Neural cell (in vitro differentiated cells): ENCODE results near the gene ARHGEF7. TPM values are rescaled to one million over a fixed set of nuclear protein-coding genes. Genes with fewer than 3 reads are reported as not detected.

Experiments used
- H2AFZ ChIP-seq: fragments of 200-600, 300-800 bp; sonication (generic), shearing (Covaris generic); 2 replicates; pipeline ENCODE4 v1.6.0; 2014; ENCODE audit warnings: low read depth, mild to moderate bottlenecking, antibody characterized with exemption, low read length, moderate library complexity
- H3F3A ChIP-seq: fragments of 200-600 bp; shearing (Covaris generic); 2 replicates; pipeline ENCODE4 v1.6.1; 2016; ENCODE audit warnings: mild to moderate bottlenecking, moderate library complexity, mixed read lengths, antibody characterized with exemption, low read length; ENCODE audit not compliant: insufficient read depth, poor library complexity, severe bottlenecking
- H3K27ac ChIP-seq: fragments of 200-600, 300-800 bp; sonication (generic), shearing (Covaris generic); 2 replicates; pipeline ENCODE4 v1.5.1; 2014; ENCODE audit warnings: mild to moderate bottlenecking, low read length, moderate library complexity
- H3K27me3 ChIP-seq: fragments of 300-800, 200-600 bp; sonication (generic), shearing (Covaris generic); 2 replicates; pipeline ENCODE4 v1.6.0; 2014; ENCODE audit warnings: mild to moderate bottlenecking, low read depth, low read length, moderate library complexity; ENCODE audit not compliant: insufficient read depth
- H3K36me3 ChIP-seq: fragments of 300-800, 200-600 bp; sonication (generic), shearing (Covaris generic); 2 replicates; pipeline ENCODE4 v1.5.1; 2014; ENCODE audit warnings: mild to moderate bottlenecking, antibody characterized with exemption, low read length, moderate library complexity; ENCODE audit not compliant: insufficient read depth
- H3K4me2 ChIP-seq: fragments of 300-800, 200-600 bp; sonication (generic), shearing (Covaris generic); 2 replicates; pipeline ENCODE4 v1.6.0; 2014; ENCODE audit warnings: mild to moderate bottlenecking, low read length
- H3K4me3 ChIP-seq: fragments of 300-800, 200-600 bp; sonication (generic), shearing (Covaris generic); 2 replicates; pipeline ENCODE4 v1.5.1; 2014; ENCODE audit warnings: mild to moderate bottlenecking, low read length, moderate library complexity
- H3K79me2 ChIP-seq: fragments of 200-600 bp; shearing (Covaris generic); replicated peaks from 2 replicates; pipeline ENCODE4 v1.6.0; 2014; ENCODE audit warnings: mild to moderate bottlenecking, low read length, moderate library complexity; ENCODE audit not compliant: insufficient read depth
- H3K9ac ChIP-seq: fragments of 300-800, 200-600 bp; sonication (generic), shearing (Covaris generic); 2 replicates; pipeline ENCODE4 v1.6.1; 2016; ENCODE audit warnings: mild to moderate bottlenecking, low read length, mixed read lengths
- H3K9me2 ChIP-seq: fragments of 200-600 bp; shearing (Covaris generic); 2 replicates; pipeline ENCODE4 v1.6.1; 2016; ENCODE audit warnings: mild to moderate bottlenecking, low read length, mixed read lengths; ENCODE audit not compliant: insufficient read depth
- H3K9me3 ChIP-seq: fragments of 200-600, 300-800 bp; sonication (generic), shearing (Covaris generic); 2 replicates; pipeline ENCODE4 v1.6.1; 2016; ENCODE audit warnings: mild to moderate bottlenecking, mixed run types, low read length, moderate library complexity, mixed read lengths
- H4K20me1 ChIP-seq: fragments of 200-600 bp; shearing (Covaris generic); 2 replicates; pipeline ENCODE4 v1.6.1; 2016; ENCODE audit warnings: mild to moderate bottlenecking, mixed run types; ENCODE audit not compliant: insufficient read depth
- CTCF ChIP-seq: fragments of 450-650 bp; IDR thresholded peaks from 2 replicates; pipeline ENCODE4 v1.5.1; 2014; ENCODE audit warnings: antibody characterized with exemption, mild to moderate bottlenecking, moderate library complexity; ENCODE audit not compliant: poor library complexity, severe bottlenecking
- EP300 ChIP-seq: fragments of 450-650 bp; conservative IDR thresholded peaks from 2 replicates; pipeline ENCODE4 v1.6.1; 2014; ENCODE audit warnings: antibody characterized with exemption, mild to moderate bottlenecking, moderate library complexity; ENCODE audit not compliant: poor library complexity, severe bottlenecking
- EZH2 ChIP-seq: fragments of 200-600, 300-800 bp; shearing (Covaris generic), sonication (generic); IDR thresholded peaks from 2 replicates; pipeline ENCODE4 v1.6.1; 2014; ENCODE audit warnings: antibody characterized with exemption, low read length, borderline replicate concordance, mild to moderate bottlenecking; ENCODE audit not compliant: insufficient read depth, poor library complexity, severe bottlenecking
- MXI1 ChIP-seq: fragments of 450-650 bp; conservative IDR thresholded peaks from 2 replicates; pipeline ENCODE4 v1.6.1; 2014; ENCODE audit warnings: antibody characterized with exemption, mild to moderate bottlenecking; ENCODE audit not compliant: poor library complexity, severe bottlenecking
- POLR2AphosphoS5 ChIP-seq: IDR thresholded peaks from 2 replicates; pipeline ENCODE4 v1.6.1; 2012
- RAD21 ChIP-seq: fragments of 450-650 bp; conservative IDR thresholded peaks from 2 replicates; pipeline ENCODE4 v1.6.1; 2014; ENCODE audit warnings: antibody characterized with exemption, mild to moderate bottlenecking, moderate library complexity
- REST ChIP-seq: IDR thresholded peaks from 2 replicates; pipeline ENCODE4 v1.6.1; 2012; ENCODE audit warnings: borderline replicate concordance
- SMC3 ChIP-seq: fragments of 450-650 bp; conservative IDR thresholded peaks from 2 replicates; pipeline ENCODE4 v1.6.1; 2014; ENCODE audit warnings: antibody characterized with exemption, mild to moderate bottlenecking, moderate library complexity; ENCODE audit not compliant: poor library complexity
- TAF1 ChIP-seq: IDR thresholded peaks from 2 replicates; pipeline ENCODE4 v1.6.1; 2012; ENCODE audit warnings: low read depth
- polyA plus RNA-seq: library from polyadenylated mRNA; depleted of rRNA; stranded (reverse); fragments of >200 nt; gene quantifications from 2 replicates; pipeline ENCODE4 v1.2.3, GENCODE V29; 2014

ARHGEF7 gene
- polyA plus RNA-seq, 1 donor from 2014 or later: 155 TPM

GRCh38 chr13:111329641-111330040, 214.5 kb downstream of the ARHGEF7 start (continued):
- no peak for TF ChIP-seq CTCF

- Histone ChIP-seq H3K4me2 (no peak overlapping the region), H4K20me1 (no peaks in the 10 kb centered on the region), H3K79me2 (no peaks in the 10 kb centered on the region), H3K27me3 (no peaks in the 10 kb centered on the region), H3F3A (no peaks in the 10 kb centered on the region), H3K9ac (no peak overlapping the region), H3K9me2 (no peaks in the 10 kb centered on the region), H3K27ac (no peak overlapping the region), H3K36me3 (no peaks in the 10 kb centered on the region), H3K4me3 (no peak overlapping the region), H3K9me3 (no peaks in the 10 kb centered on the region), H2AFZ (no peak overlapping the region)
- TF ChIP-seq SMC3 (no peak), REST (no peak), EP300 (no peak), TAF1 (no peak), MXI1 (no peak), CTCF (no peak), POLR2AphosphoS5 (no peak), RAD21 (no peak), EZH2 (no peak)
Observed at GRCh38 chr13:111330066-111330610, 215.0 kb downstream of the ARHGEF7 start.

GRCh38 chr13:111335298-111335697, 220.2 kb downstream of the ARHGEF7 start:
- H3F3A ChIP-seq: no peaks in the 10 kb centered on the region
- TF ChIP-seq EP300 (no peak), POLR2AphosphoS5 (no peak), CTCF (no peak), RAD21 (no peak), SMC3 (no peak), MXI1 (no peak), REST (no peak), EZH2 (no peak), TAF1 (no peak)
- H2AFZ ChIP-seq: no peak overlapping the region
- H3K4me3 ChIP-seq: no peak overlapping the region
- H3K9me3 ChIP-seq: no peaks in the 10 kb centered on the region
- H3K27ac ChIP-seq: no peak overlapping the region
- H3K9me2 ChIP-seq: no peaks in the 10 kb centered on the region
- H3K4me2 ChIP-seq: no peak overlapping the region
- H4K20me1 ChIP-seq: no peaks in the 10 kb centered on the region
- H3K36me3 ChIP-seq: no peaks in the 10 kb centered on the region
- H3K27me3 ChIP-seq: no peaks in the 10 kb centered on the region
- no peak overlapping the region for H3K9ac ChIP-seq
- no peaks in the 10 kb centered on the region for H3K79me2 ChIP-seq
